Thyroid gland (tissue), 4 donors: ENCODE data around the gene TRPM5.

Experiments
- CTCF ChIP-seq, 6 experiments: fragments of 200-600 bp in 3 of 6; fragments of 450-650 bp in 3 of 6; sonication (generic) in 3 of 6; IDR thresholded peaks; one replicate each; pipeline ENCODE4 v1.5.1; 2016 to 2019; ENCODE audit warnings: antibody characterized with exemption in 6 of 6, mild to moderate bottlenecking in 2 of 6, inconsistent platforms in 1 of 6, moderate library complexity in 1 of 6
- POLR2A ChIP-seq, 2 donors: fragments of 450-650 bp; IDR thresholded peaks; one replicate each; pipeline ENCODE4 v1.6.1; 2017; ENCODE audit warnings: antibody characterized with exemption in 2 of 2, mild to moderate bottlenecking in 2 of 2, moderate library complexity in 1 of 2

GRCh38 chr11:2411446-2412305 is 32.6 kb downstream of the TRPM5 start:
- TF ChIP-seq CTCF (IDR thresholded peaks at IDR 0.05) (no peak), POLR2A (IDR thresholded peaks at IDR 0.05) (no peak)
